ENCODE measurements around the gene FGGY. TPM values are rescaled to one million over a fixed set of nuclear protein-coding genes. Genes with fewer than 3 reads are reported as not detected.
"Not testable (repeated sequence)": the region's sequence is repeated elsewhere in the genome, so short reads cannot be mapped to it uniquely, and the experiment has no call there.

Gene FGGY
- total RNA-seq, 1 donor from 2014 or later: 34.4 TPM

DNA sequence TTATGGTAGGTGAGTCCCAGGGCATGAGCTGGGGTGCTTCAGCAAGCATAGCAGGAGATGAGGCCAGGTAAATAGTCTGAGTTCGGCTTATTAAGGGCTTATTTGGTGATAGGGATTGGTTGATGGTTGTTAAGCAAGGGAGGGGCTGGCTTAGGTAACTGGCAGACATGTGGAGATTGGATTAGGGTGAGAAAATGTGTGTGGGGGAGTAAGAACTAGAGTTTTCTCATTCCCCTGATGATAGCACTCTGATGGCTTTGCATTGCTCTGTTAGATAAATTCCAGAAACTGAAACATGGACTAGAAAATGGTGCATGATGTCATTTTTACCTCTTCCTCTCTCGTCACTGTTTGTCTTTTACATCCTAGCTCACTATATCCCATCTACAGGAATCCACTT, 53.6 kb downstream of the FGGY start:
- no peak for DNase-seq (ENCODE audit: low spot score)

DNA sequence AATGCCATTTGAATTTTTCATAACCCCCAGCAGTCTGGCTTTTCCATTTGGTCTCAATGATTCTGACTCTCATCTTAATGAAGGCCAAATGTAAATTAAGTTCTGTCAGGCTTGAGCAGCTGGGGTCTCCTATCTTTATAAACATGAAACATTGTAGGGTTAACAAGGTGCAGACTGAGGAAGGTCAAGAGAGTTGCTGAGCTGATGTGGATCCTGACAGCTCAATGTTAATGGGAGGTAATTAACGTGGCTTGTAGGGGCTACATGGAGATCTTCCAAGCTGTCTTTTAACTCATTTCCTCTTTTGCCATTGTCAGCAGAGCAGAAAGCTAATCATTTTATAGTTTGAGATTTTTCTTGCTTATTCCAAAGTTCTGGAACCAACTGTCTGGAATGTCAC, 55.2 kb downstream of the FGGY start:
- DNase-seq (ENCODE audit: low spot score): no peak

DNA sequence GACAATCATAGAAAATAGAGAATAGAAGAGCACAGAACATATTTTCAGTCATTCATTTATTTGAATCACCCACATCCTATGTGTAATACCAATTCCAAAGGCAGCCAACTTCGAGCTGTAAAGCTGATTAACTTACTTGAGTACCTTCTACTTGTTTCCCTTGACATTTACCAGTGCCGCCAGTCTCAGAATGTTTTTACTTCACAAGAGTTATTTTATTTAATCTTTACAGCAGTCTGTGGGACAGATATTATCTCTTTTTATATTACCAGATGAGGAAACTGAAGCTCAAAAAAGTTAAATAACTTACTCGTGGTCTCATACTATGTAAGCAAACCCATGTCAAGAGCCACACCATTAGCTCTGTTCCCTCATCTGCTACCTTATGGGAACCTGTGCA, 56.6 kb downstream of the FGGY start:
- DNase-seq (ENCODE audit: low spot score): peak; percentile 52

DNA sequence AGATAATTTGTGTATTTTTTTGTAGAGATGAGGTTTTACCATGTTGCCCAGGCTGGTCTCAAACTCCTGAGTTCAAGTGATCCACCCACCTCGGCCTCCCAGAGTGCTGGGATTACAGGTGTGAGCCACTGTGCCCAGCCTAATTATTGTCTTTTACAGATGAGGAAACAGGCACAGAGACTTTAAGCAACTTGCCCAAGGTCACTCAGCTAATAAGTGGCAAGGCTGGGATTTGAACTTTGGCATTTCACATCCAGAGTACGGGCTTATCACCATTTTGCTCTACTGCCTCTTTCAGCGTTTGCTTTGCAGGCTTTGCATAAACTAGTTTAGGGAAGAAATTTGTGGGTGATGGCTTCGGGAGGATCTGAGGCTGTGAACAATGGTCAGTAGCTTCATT, 57.3 kb downstream of the FGGY start:
- not testable (repeated sequence) for DNase-seq (ENCODE audit: low spot score)

DNA sequence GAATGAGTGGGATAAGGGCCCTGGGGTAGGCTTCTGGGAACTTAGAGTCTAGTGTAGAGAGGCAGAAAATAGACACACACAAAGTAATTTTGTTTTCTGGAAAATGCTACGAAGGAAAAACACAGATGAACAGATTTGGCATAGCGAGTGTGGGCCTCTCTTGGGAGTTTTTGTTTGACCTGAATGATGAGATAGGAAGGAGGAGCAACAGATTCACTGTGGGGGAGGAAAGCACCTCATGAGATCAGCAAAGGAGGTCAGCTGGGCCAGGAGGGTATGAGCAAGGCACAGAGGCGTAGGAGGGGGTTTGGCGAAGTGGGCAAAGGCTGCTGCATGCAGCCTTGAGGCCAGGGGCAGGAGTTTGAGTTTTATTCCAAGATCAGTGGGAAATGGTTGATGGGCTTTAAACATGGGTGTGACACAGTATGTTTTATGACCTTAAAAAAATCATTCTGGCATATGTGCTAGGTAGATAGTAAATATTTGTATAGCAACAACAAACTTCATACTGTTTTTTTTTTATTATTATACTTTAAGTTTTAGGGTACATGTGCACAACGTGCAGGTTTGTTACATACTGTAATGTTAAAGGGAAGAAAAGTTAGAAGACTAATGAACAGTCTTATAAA, 57.9 kb downstream of the FGGY start:
- DNase-seq (ENCODE audit: low spot score): peak; percentile 43

- DNase-seq (ENCODE audit: low spot score): no peak
Measured at GRCh38 chr1:59355361-59355760, 58.5 kb downstream of the FGGY start.

DNA sequence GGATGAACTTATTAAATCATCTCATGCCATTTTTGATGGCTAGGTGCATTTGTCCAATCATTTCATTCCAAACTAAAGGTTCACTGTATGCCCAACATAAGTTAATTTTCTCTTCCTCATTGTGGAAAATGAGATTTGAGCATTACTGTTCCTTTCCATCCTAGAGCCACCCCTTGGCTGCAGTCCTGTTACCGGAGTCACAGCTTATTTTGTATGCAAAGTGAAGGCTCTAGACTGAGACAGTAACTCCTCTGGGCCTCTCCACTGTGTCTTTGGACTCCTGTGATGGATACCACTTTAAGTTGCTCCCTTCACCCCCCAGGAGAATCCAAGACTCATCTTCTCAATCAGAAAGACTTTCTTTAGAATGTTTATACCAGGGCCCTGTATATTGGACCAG, 59.7 kb downstream of the FGGY start:
- DNase-seq (ENCODE audit: low spot score): no peak

- DNase-seq (ENCODE audit: low spot score): no peak
Measured at GRCh38 chr1:59357645-59358320, 60.9 kb downstream of the FGGY start.

DNA sequence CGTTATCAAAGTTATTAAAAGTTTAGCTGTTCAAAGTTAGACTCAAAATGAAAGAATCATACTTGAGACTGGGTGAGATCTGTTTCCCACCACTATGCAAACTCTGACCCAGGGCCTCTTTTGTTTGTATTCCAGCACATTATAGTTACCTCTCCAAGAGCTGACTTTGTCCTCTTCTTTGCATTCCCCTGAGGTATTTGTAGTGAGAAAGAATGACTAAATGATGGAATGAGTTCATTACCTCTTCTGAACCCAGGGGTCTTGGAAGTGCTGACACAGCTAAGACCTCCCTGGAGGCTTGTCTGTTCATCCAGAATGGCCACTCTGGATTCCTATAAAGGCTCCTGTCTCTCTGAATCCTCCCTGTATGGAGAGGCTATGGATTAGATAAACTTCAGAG, 62.4 kb downstream of the FGGY start:
- no peak for DNase-seq (ENCODE audit: low spot score)

GRCh38 chr1:59360170-59360569, 63.3 kb downstream of the FGGY start:
- no peak for DNase-seq (ENCODE audit: low spot score)

- no peak for DNase-seq (ENCODE audit: low spot score)
Measured at GRCh38 chr1:59360729-59361128, 63.8 kb downstream of the FGGY start.

- no peak for DNase-seq (ENCODE audit: low spot score)
Measured at GRCh38 chr1:59361766-59362165, 64.9 kb downstream of the FGGY start.

DNA sequence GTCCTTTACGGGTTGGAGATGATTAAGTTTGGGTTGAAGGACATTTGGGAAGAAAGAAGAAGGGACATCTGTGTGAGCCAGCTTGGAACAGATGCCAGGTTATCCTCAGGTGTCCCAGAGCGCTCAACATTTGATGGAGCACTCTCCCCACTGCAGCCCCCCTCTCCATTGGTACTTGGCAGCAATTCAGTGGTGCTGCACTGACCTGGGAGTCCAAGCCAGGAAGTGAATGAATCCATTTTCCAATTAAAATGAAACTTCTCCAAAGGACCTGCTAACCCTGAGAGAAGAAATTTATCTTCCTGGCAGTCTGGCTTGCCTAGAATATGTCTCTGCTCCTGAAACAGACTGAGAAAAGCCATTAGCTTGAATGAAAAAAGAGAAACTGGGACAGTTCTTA, 67.1 kb downstream of the FGGY start:
- no peak for DNase-seq (ENCODE audit: low spot score)

DNA sequence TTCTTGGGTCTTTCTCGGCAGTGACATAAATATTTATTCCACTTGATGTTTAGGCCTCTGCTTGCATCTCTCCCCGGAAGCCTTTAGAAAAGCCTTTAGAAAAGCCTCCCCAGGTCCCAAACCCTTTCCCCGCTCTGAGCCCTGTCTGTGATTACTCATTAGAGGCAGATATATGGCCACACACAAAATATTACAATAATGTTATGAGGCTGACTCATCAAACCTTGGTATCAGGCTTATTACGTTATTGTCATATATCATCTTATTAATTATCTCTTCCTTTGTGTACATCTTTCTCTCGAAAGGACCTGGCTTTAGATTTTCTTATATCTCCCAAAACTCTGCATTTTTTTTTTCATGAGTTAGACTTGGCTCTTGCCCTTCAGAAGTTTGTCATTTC, 69.5 kb downstream of the FGGY start:
- no peak for DNase-seq (ENCODE audit: low spot score)

DNA sequence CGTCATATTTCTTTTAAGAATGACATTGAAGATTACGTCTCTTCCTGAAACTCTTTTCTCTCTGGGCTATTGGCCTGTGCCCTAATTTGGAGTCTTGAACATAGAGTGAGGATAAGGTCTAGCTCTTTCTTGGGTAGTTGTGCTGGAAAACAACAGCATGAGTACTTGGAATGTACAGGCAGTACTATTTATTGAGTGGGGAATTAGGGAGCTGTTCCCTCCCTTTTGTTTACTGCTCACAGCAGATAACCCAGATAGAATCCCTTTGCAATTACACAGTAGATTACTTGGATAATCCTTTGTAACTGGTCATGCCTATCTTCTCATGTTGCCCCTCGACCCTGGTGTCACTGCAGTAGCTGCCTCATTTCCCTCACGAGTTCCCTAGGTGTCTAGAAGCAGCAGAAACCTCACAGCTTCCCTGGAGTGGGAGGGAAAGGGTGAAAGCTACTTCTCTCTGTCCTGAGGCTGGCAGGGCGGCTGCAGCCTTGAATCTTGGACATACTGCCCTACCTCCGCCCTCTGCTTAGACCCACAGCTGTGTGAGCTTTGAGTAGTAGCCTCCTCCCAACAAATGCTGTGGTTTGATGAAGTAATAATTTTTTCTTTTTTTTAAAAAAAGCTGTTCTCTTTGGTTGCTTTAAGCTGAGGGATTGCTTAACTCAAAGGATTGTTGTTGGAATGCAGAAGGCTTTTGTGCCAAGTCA, 70.6 kb downstream of the FGGY start:
- DNase-seq (ENCODE audit: low spot score): peak; percentile 96

DNA sequence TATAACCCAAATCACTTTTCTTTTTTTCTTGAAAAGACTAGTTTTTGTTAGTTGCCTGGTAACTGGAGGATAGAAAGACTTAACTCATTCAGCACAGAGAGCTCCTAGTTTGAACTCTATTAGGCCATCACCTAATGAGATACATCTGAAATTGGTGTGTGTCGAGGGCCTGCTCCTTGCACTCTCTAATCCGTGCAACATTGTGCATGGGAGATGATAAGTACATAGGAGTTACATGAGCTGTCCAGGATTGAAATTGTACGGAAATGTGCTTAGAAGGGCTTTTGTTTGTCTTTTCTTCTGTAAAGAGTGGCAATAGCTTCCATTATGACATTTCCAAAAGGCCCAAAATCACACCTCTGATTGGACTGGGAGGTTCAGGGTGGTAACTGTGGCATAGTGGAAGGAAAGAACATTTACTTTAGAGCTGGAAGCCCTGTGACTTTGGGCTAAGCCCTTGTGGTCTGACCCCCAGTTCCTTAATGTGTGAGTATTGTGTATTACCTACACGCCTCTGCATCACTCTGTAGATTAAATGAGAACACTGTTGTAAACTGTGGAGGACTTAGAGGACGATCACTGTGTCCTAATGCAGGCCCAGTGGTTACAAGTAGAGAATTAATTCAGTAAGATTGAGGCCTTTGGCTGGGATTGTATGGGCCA, 71.2 kb downstream of the FGGY start:
- no peak for DNase-seq (ENCODE audit: low spot score)

GRCh38 chr1:59375321-59376220, 78.7 kb downstream of the FGGY start:
- DNase-seq (ENCODE audit: low spot score): peak; percentile 93

DNA sequence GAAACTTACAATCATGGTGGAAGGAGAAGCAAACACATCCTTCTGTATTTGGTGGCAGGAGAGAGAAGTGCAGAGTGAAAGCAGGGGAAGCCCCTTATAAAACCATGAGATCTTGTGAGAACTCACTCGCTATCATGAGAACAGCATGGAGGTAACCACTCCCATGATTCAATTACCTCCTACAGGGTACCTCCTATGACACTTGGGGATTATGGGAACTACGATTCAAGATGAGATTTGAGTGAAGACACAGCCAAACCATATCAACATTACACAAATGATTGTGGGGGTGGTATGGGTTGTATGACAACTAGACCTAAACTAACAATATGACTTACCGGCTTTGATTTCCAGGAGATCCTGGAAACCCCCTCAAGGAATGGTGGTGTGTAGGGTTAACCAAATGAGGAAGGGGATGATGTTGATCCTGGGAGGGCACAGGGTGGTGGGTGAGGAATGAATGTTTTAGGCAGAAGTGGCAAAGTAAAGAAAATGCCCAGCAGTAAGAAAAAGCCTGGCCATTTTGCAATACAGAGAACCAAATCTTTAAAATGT, 80.5 kb downstream of the FGGY start:
- DNase-seq (ENCODE audit: low spot score): no peak

DNA sequence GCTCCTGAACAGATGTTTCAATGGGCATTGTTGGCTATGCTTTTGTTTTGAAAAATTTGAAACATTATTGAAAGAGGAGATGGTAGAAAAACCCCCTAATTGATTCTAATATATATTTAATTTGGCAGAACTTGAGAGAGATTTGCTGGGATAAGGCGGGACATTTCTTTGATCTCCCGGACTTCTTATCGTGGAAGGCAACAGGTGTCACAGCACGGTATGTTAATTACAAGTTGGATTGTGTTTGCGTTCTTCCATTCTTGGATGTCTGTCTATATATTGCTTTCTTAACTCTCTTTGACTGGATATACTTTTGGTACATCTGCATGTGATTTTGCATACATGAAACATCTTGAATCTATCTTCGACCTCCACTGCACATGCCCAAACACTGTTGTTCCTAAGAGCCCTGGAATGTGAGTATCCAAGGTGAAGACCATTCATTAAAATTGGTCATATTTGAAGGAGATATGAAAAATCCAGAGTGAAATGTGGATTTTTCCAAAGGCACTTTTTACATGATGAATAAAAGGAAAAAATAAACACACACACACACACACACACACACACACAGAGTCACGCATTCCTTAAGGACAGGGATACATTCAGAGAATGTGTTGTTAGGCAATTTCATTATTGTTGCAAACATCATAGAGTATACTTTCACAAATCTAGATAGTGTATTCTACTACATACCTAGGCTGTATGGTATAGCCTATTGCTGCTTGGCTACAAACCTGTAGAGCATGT, 81.9 kb downstream of the FGGY start:
- no peak for DNase-seq (ENCODE audit: low spot score)

DNA sequence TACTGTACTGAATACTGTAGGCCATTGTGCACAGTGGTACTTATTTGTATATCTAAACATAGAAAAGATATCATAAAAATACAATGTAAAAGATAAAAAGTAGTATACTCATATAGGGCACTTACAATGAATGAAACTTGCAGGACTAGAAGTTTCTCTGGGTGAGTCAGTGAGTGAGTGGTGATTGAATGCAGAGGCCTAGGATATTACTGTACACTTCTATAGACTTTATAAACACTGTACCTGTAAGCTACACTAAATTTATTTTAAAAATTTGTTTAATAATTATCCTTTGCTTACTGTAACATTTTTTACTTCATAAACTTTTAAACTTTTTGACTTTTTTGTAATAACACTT, 82.5 kb downstream of the FGGY start:
- DNase-seq (ENCODE audit: low spot score): no peak

GRCh38 chr1:59383963-59384362, 87.1 kb downstream of the FGGY start:
- no peak for DNase-seq (ENCODE audit: low spot score)

All from umbilical cord (tissue), 2 donors.